SJSA1 (cell line): ENCODE data around the gene CSK. TPM values are rescaled to one million over a fixed set of nuclear protein-coding genes. Genes with fewer than 3 reads are reported as not detected.
"Not testable (repeated sequence)": the region's sequence is repeated elsewhere in the genome, so short reads cannot be mapped to it uniquely, and the experiment has no call there.

Experiments used
- DNase-seq, 2 experiments: peaks; one replicate each; pipeline ENCODE4 v3.0.0-alpha.2; 2015 to 2020; ENCODE audit warnings: low spot score in 2 of 2, low read depth in 1 of 2
- H3K27ac ChIP-seq: fragments of 250-450 bp; sonication (Bioruptor Pico); 2 replicates; pipeline ENCODE4 v1.5.1; 2020; ENCODE audit warnings: mild to moderate bottlenecking, moderate library complexity
- H3K27me3 ChIP-seq: fragments of 250-450 bp; sonication (Bioruptor Pico); replicated peaks from 2 replicates; pipeline ENCODE4 v1.5.1; 2020; ENCODE audit warnings: mild to moderate bottlenecking, moderate library complexity
- H3K36me3 ChIP-seq: fragments of 250-450 bp; sonication (Bioruptor Pico); 2 replicates; pipeline ENCODE4 v1.5.1; 2020; ENCODE audit warnings: mild to moderate bottlenecking
- H3K4me1 ChIP-seq: fragments of 250-450 bp; sonication (Bioruptor Pico); replicated peaks from 2 replicates; pipeline ENCODE4 v1.6.1; 2021; ENCODE audit warnings: mild to moderate bottlenecking
- H3K4me3 ChIP-seq: fragments of 250-450 bp; sonication (Bioruptor Pico); 2 replicates; pipeline ENCODE4 v1.5.1; 2020; ENCODE audit warnings: mild to moderate bottlenecking
- H3K9me3 ChIP-seq: fragments of 250-450 bp; sonication (Bioruptor Pico); replicated peaks from 2 replicates; pipeline ENCODE4 v1.5.1; 2020; ENCODE audit warnings: mild to moderate bottlenecking
- total RNA-seq: library from RNA; depleted of rRNA; stranded (reverse); fragments of >200 nt; shearing (Covaris generic); gene quantifications from 2 replicates; pipeline ENCODE4 v1.2.3, GENCODE V29; 2014

The CSK gene
- total RNA-seq, 1 experiment from 2014 or later, result 19.2 TPM

DNA sequence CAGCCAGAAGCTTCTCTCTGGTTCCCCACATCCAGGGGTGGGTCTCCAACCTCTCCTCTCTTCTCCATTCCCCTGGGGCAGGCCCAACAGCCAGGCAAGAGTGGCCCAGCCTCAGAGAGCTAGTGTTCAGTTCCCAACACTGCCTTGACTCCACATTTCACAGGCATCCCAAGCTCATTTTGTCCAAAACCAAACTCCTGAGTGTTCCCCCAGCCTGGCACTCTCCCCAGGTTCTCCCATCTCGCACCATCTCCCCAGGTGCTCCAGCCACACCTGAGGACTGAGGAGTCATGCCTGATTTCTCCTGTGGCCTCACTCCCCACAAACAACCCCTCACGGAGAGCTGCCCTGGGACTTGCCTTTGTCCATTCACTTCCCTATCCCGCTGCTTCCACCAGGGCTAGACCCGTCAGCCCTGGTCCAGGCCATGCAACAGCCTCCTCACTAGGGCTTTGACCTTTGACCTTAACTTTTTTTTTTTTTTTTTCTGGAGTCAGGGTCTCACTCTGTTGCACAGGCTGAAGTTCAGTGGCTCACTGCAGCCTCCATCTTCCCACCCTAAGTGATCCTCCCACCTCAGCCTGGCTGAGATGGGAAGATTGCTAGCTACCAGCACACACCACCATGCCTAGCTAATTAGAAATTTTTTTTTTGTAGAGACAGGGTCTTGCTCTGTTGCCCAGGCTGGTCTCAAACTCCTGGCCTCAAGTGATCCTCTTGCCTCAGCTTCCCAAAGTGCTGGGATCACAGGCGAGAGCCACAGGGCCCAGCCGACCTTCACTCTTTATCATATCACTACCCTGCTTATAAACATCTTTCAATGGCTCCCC is 3.9 kb upstream of the CSK start:
- Histone ChIP-seq H3K27me3 (no peaks in the 10 kb centered on the region), H3K9me3 (no peaks in the 10 kb centered on the region), H3K4me1 (peaks cover 17% of the 10 kb centered on the region), H3K36me3 (no peaks in the 10 kb centered on the region), H3K27ac (no peak overlapping the region), H3K4me3 (no peak overlapping the region)
- DNase-seq, result no peak

DNA sequence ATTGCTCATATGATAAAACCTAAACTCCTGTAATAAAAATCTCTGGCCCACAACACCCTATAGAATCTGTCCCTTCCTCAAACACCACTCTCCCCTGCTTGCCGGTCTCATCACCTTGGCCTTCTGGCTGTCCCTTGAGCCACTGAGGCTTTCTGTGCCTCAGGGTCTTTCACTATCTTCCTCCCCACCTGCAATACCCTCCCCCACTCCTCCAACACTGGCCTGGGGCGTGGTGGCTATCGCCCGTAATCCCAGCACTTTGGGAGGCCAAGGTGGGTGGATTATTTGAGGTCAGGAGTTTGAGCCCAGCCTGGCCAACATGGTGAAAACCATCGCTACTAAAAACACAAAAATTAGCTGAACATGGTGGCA is 3.3 kb upstream of the CSK start:
- no peak for DNase-seq
- peaks cover 23% of the 10 kb centered on the region for H3K4me1 ChIP-seq
- H3K9me3 ChIP-seq, result no peaks in the 10 kb centered on the region
- no peak overlapping the region for H3K4me3 ChIP-seq
- H3K36me3 ChIP-seq, result peaks cover under 1% of the 10 kb centered on the region
- H3K27me3 ChIP-seq, result no peaks in the 10 kb centered on the region
- no peak overlapping the region for H3K27ac ChIP-seq

DNA sequence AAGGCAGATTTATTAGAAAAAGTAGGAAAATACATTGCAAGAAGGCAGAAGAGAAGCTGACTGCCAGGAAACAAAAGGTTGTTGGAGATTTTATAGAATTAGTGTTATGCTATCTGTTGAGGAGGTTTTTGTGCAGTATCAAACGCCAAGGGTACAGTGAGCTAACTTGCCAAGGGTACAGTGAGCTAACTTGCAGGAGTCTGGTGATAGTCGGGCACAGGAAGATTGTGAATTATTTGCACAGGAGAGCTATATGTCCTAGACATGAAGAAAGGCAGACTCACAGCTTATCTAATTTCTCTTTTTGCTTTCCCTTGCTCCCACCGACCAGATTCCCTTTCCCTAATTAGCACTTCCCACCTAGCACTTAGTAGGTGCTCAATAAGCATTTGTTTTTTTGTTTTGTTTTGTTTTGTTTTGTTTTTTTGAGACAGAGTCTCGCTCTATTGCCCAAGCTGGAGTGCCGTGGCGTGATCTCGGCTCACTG is 2.7 kb upstream of the CSK start:
- Histone ChIP-seq H3K4me1 (peaks cover 26% of the 10 kb centered on the region), H3K9me3 (no peaks in the 10 kb centered on the region), H3K36me3 (peaks cover 4% of the 10 kb centered on the region), H3K4me3 (no peak overlapping the region), H3K27me3 (no peaks in the 10 kb centered on the region), H3K27ac (no peak overlapping the region)
- DNase-seq, result no peak

DNA sequence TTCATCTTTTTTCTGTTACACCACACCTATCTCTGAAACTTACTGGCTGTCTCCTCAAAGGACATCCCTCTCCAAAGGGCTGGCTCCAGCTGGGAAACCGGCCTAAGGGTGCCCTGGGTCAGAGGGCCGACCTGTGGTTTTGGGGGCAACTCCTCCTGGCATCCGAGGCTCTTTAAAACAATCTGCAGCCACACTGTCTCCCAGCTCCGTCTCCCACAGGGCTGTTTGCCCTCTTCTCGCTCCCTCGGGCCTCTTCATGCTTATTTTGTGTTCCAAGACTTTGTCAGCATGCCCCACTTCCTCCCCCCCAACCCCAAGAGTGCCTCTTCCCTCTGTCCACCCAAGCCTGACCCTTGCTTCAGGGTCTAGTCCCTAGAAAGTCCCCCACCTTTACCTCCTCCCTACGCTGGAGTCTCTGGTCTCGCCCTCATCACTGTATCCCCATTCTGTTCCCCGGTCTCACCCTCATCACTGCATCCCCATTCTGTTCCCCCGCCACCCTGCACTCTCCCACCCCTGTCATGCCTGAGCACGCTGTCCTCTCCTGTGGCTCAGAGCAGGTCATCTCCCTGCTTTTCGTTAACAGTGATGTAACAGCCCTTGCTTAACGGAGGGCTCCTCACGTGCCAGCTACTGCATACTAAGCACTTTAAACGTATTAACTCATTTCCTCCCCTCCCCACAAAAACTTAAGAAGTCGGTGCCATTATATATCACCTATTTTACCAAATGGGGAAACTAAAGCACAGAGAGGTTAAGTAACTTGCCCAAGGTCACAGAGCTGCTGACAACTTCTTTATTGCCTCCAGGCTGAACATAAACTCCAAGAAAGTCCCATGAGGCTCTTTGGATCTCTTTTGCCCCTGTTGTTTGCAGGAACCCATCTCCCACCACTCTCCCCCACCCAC is 1.1 kb upstream of the CSK start:
- no peaks in the 10 kb centered on the region for H3K27me3 ChIP-seq
- H3K9me3 ChIP-seq, result no peaks in the 10 kb centered on the region
- peaks cover 26% of the 10 kb centered on the region for H3K4me1 ChIP-seq
- no peak overlapping the region for H3K4me3 ChIP-seq
- no peak overlapping the region for H3K27ac ChIP-seq
- H3K36me3 ChIP-seq, result peaks cover 7% of the 10 kb centered on the region
- DNase-seq, result no peak

DNA sequence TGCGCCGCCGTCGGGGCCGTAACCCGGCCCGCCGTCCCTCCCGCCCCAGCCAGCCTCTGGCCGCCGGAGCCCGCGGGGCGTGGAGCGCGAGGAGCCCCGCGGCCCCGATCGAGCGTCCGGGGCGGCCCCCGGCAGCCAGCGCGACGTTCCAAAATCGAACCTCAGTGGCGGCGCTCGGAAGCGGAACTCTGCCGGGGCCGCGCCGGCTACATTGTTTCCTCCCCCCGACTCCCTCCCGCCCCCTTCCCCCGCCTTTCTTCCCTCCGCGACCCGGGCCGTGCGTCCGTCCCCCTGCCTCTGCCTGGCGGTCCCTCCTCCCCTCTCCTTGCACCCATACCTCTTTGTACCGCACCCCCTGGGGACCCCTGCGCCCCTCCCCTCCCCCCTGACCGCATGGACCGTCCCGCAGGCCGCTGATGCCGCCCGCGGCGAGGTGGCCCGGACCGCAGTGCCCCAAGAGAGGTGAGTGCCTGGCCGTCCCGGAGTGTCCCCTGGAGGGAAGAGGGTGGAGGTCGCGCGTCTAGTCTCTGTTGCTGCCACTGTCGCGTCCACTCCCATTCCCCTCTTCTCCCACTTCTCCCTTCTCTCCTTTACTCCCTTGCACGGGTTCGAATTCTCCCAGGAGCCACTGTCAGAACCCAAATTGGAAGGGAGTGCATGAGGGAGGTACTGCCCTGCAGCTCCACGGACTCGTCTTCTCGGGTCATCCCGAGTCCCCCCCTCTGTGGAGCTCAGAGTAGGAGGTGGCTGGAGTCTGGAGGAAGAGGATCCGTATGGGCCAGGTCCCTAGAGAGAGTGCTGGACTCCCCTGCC is 585 bp downstream of the CSK start:
- Histone ChIP-seq H3K4me3 (peak overlapping the region; percentile 98), H3K4me1 (peaks cover 28% of the 10 kb centered on the region), H3K27ac (peak overlapping the region; percentile 57), H3K9me3 (no peaks in the 10 kb centered on the region), H3K36me3 (peaks cover 7% of the 10 kb centered on the region), H3K27me3 (no peaks in the 10 kb centered on the region)
- DNase-seq, result peak in 1 of 2 experiments; percentile 19

DNA sequence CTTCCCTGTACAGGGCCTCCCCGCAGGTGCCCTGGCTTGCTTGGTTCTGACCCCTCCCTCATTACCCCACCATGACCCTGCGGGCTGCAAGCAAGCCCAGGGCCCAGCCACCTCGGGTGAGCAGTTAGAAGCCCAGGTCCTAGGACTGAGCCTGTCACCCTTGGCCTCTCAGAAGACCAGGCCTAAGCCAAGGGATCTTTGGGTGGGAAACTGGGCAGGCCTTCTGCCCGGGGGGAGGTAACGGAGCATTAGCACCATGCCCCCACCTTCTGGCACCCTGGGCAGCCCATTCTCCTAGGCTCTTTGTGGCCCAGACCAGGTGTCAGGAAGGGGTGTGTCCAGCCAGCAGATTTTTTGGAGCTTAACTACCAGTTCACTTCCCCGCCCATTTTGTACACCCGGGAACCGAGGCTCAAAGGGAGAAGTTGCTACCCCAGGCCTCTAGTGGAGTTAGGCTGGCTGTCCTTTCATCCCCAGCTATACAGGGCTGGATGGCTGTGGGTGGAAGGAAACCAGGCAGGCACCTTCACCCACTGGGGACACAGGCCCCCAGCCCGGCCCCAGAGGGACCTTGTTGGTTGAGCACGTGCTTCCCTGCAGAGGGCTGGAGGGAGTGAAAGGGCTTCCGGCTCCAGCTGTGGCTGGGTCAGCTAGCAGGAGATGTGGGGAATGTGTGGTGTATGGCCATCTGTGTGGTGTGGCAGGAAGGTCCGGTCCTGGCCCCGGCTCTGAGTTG is 1.4 kb downstream of the CSK start:
- Histone ChIP-seq H3K4me3 (peak overlapping the region; percentile 98), H3K4me1 (peaks cover 30% of the 10 kb centered on the region), H3K27me3 (no peaks in the 10 kb centered on the region), H3K9me3 (no peaks in the 10 kb centered on the region), H3K27ac (no peak overlapping the region), H3K36me3 (peaks cover 7% of the 10 kb centered on the region)
- no peak for DNase-seq

DNA sequence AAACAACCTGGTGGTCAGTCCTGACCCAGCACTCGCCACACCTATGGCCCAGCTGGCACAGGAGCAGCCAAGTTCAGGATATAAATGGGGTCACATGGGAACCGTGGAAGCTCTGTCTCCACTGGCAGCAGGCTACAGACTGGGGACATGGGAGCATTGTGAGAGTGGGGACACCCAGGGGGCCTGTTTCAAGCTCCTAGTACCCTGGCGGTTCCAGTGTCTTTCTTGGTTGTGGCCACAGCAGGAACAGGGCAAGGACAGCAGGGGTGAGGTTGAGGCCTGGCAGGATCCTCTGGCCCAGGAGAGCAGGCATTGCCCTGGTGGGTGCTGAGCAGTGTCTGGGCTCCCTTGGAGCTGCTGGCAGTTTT is 1.9 kb downstream of the CSK start:
- Histone ChIP-seq H3K4me1 (peaks cover 28% of the 10 kb centered on the region), H3K36me3 (peaks cover 7% of the 10 kb centered on the region), H3K27me3 (no peaks in the 10 kb centered on the region), H3K4me3 (peak overlapping the region; percentile 98; the same call in 1 of the 2 replicates), H3K9me3 (no peaks in the 10 kb centered on the region), H3K27ac (no peak overlapping the region)
- DNase-seq, result no peak

DNA sequence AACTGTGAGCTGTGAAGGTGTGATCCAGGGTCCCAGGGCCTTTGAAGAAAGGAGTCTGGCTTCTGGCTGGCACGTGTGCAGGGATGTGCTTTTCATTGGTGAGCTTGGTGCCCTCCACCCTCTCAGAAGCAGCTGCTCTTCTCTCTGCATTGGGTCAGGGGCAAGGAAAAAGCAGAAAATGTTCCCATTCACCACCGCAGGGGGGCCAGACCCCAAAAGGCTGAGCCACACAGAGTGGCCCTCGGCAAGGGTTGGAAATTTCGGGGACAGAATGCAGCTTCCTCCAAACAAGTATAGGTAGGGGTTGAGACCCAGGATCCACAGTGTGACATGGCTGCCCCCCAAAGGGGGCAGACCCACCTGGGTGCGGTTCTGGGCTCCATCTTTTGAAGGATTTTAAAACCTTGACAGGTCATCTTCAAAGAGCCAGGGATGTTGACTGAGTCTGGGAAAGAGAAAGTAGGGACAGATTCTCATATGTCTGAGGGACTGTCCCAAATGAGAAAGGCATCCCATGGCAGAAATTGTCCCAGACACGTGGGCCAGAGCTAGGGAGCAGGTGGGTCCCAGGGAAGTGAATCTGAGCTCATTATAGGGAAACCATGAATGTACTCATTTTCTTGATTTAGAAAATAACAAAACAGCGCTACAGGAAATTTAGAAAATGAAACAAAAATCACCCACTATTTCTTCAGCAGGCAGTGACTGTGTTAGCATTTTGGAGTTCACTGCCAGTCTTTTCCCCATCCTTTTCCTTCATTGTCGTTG is 2.7 kb downstream of the CSK start:
- Histone ChIP-seq H3K4me1 (peaks cover 30% of the 10 kb centered on the region), H3K27ac (no peak overlapping the region), H3K27me3 (no peaks in the 10 kb centered on the region), H3K4me3 (no peak overlapping the region), H3K36me3 (peaks cover 7% of the 10 kb centered on the region), H3K9me3 (no peaks in the 10 kb centered on the region)
- no peak for DNase-seq

DNA sequence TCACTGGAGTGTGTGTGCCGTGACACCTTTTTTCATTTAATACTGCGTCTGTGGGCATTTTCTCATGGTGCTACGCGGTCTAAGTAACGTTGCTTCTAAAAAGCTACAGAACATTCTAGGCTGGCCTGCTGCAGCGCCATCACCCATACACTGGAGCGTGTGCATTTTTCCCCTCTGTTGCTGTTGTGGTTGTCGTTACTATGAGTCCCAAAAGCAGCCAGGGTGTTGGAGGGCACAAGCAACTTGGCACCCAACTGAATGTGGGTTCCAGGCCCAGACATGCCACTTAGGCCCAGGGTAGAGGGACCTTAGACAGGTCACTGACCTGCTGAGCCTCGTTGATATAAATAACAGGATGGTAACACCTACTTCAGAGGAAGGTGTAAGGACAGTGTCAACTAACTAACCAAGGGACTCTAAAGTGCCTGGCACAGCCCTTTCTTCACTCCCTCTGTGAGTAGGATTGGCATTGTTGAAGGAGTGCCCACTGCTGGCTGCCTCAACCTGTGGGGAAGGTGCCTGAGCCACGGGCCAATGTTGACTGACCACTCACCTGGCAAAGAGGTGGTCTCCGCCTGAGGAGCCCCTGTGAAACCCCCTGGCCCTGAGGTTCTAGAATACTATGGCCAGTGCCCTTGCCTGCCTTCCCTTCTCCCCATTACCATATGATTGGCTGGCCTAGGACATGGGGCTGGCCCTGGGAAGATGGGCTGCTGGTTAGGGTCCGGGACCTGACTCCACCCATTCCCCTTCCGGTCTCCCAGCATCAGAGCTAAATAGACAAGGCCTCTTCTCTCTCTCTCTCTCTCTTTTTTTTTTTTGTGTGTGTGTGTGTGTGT is 3.5 kb downstream of the CSK start:
- peaks cover 38% of the 10 kb centered on the region for H3K4me1 ChIP-seq
- H3K27me3 ChIP-seq, result no peaks in the 10 kb centered on the region
- H3K4me3 ChIP-seq, result no peak overlapping the region
- no peak overlapping the region for H3K27ac ChIP-seq
- no peaks in the 10 kb centered on the region for H3K9me3 ChIP-seq
- peaks cover 7% of the 10 kb centered on the region for H3K36me3 ChIP-seq
- DNase-seq, result no peak

DNA sequence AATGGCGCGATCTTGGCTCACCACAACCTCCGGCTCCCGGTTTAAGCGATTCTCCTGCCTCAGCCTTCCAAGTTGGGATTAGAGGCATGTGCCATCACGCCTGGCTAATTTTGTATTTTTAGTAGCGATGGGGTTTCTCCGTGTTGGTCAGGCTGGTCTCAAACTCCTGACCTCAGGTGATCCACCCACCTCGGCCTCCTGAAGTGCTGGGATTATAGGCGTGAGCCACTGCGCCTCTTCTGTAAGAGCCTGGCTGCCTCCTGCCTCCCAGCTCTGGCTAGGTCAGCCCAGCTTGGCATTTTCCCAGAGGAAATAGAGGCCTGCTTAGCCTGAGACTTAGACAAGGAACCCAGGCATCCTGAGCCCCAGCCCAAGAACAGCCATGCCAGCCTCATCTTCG is 4.2 kb downstream of the CSK start:
- H3K27me3 ChIP-seq, DNase-seq, H3K36me3 ChIP-seq, H3K9me3 ChIP-seq, H3K27ac ChIP-seq, H3K4me3 ChIP-seq: not testable (repeated sequence)
- peaks cover 44% of the 10 kb centered on the region for H3K4me1 ChIP-seq

DNA sequence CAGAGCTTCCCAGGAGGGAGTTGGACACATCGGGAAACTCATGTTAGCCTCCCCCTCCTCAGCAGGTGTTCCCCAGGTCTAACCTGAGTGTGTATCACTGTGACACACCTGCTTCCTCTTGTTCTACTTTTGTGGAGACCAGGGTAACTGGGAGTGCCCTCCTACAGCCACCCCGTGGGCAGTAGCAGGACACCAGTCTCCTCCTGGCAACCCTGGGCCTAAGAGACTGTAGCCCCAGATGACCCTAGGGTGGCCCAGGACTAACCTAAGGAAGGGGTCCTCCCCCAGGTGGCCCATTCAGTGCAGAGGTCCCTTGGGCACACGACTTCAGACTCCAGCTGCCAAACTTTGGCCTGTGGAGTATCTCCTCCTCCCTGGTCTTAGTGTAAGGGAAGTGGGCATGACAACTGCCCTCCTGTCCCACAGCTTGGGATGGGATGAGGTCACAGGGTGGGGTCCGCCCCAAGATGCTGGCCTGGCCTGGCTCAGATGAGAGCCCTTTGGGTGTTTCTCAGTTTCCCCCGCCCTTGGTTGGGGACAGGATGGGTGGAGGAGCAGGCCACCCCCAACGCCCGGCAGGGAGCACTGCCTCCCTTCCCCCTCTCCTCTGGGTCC is 4.8 kb downstream of the CSK start:
- H3K9me3 ChIP-seq, result no peaks in the 10 kb centered on the region
- H3K4me3 ChIP-seq, result no peak overlapping the region
- no peak for DNase-seq
- H3K27ac ChIP-seq, result no peak overlapping the region
- H3K4me1 ChIP-seq, result peaks cover 42% of the 10 kb centered on the region
- H3K36me3 ChIP-seq, result peaks cover 8% of the 10 kb centered on the region
- no peaks in the 10 kb centered on the region for H3K27me3 ChIP-seq
